ENCODE results near the gene TENM3. TPM values are rescaled to one million over a fixed set of nuclear protein-coding genes. Genes with fewer than 3 reads are reported as not detected.
"Not testable (repeated sequence)": the region's sequence is repeated elsewhere in the genome, so short reads cannot be mapped to it uniquely, and the experiment has no call there.

Gene TENM3
- total RNA-seq (2014; rRNA removed; shearing (Covaris generic)) = 108 and 110 TPM in 2 replicates

- not testable (repeated sequence) for DNase-seq (ENCODE audit: low spot score)
These were observed at the start of gene TENM3 for GRCh38 chr4:182243204-182243603. Gene TENM3 (plus strand): TSS chr4:182243402. CDS start chr4:182324021, 80,619 bp downstream.

GRCh38 chr4:182194091-182194824 lies 48.9 kb upstream of the TENM3 start:
- no peak for DNase-seq (ENCODE audit: low spot score)

GRCh38 chr4:182197611-182198010 lies 45.6 kb upstream of the TENM3 start:
- no peak for DNase-seq (ENCODE audit: low spot score)

GRCh38 chr4:182201871-182202270 lies 41.3 kb upstream of the TENM3 start:
- no peak for DNase-seq (ENCODE audit: low spot score)

- no peak for DNase-seq (ENCODE audit: low spot score)
These were observed 40.6 kb upstream of the TENM3 start for GRCh38 chr4:182202650-182203049.

- DNase-seq (ENCODE audit: low spot score) = no peak
These were observed 39.3 kb upstream of the TENM3 start for GRCh38 chr4:182203872-182204411.

GRCh38 chr4:182205306-182205705 lies 37.9 kb upstream of the TENM3 start:
- no peak for DNase-seq (ENCODE audit: low spot score)

GRCh38 chr4:182206266-182206665 lies 36.9 kb upstream of the TENM3 start:
- DNase-seq (ENCODE audit: low spot score) = no peak

GRCh38 chr4:182206916-182207315 lies 36.3 kb upstream of the TENM3 start:
- no peak for DNase-seq (ENCODE audit: low spot score)

GRCh38 chr4:182207830-182208396 lies 35.3 kb upstream of the TENM3 start:
- DNase-seq (ENCODE audit: low spot score) = peak; percentile 51

- DNase-seq (ENCODE audit: low spot score) = no peak
These were observed 34.6 kb upstream of the TENM3 start for GRCh38 chr4:182208526-182209050.

- no peak for DNase-seq (ENCODE audit: low spot score)
These were observed 30.9 kb upstream of the TENM3 start for GRCh38 chr4:182212211-182212761.

GRCh38 chr4:182213004-182213403 lies 30.2 kb upstream of the TENM3 start:
- no peak for DNase-seq (ENCODE audit: low spot score)

- DNase-seq (ENCODE audit: low spot score) = no peak
These were observed 28.1 kb upstream of the TENM3 start for GRCh38 chr4:182215148-182215547.

GRCh38 chr4:182216005-182216404 lies 27.2 kb upstream of the TENM3 start:
- DNase-seq (ENCODE audit: low spot score) = no peak

- DNase-seq (ENCODE audit: low spot score) = peak; percentile 38
These were observed 23.7 kb upstream of the TENM3 start for GRCh38 chr4:182219411-182220056.

- no peak for DNase-seq (ENCODE audit: low spot score)
These were observed 21.2 kb upstream of the TENM3 start for GRCh38 chr4:182221987-182222386.

- no peak for DNase-seq (ENCODE audit: low spot score)
These were observed 20.4 kb upstream of the TENM3 start for GRCh38 chr4:182222766-182223165.

- no peak for DNase-seq (ENCODE audit: low spot score)
These were observed 19.5 kb upstream of the TENM3 start for GRCh38 chr4:182223708-182224107.

GRCh38 chr4:182224192-182224850 lies 18.9 kb upstream of the TENM3 start:
- no peak for DNase-seq (ENCODE audit: low spot score)

- no peak for DNase-seq (ENCODE audit: low spot score)
These were observed 17.8 kb upstream of the TENM3 start for GRCh38 chr4:182225257-182225852.
